KMS-11 (cell line): Measurements from ENCODE around the gene TREH.

Source experiments
- H2AFZ ChIP-seq: fragments of 200-600 bp; sonication (generic); 2 replicates; pipeline ENCODE4 v1.6.1; 2016; ENCODE audit warnings: antibody characterized with exemption, mixed run types, low read depth
- H3K27ac ChIP-seq: fragments of 200-600 bp; sonication (generic); 2 replicates; pipeline ENCODE4 v1.6.1; 2016; ENCODE audit warnings: mild to moderate bottlenecking, mixed run types
- H3K27me3 ChIP-seq: fragments of 200-600 bp; sonication (generic); 2 replicates; pipeline ENCODE4 v1.6.1; 2017; ENCODE audit warnings: mild to moderate bottlenecking, low read depth, mixed run types, moderate library complexity; ENCODE audit not compliant: insufficient read depth
- H3K36me3 ChIP-seq: fragments of 200-600 bp; sonication (generic); 2 replicates; pipeline ENCODE4 v1.6.1; 2017; ENCODE audit warnings: mild to moderate bottlenecking, mixed run types; ENCODE audit not compliant: insufficient read depth
- H3K4me1 ChIP-seq: fragments of 200-600 bp; sonication (generic); 2 replicates; pipeline ENCODE4 v1.6.1; 2016; ENCODE audit warnings: mild to moderate bottlenecking, low read depth, mixed run types; ENCODE audit not compliant: poor library complexity, severe bottlenecking
- H3K4me2 ChIP-seq: fragments of 200-600 bp; sonication (generic); 2 replicates; pipeline ENCODE4 v1.7.0; 2016; ENCODE audit warnings: mild to moderate bottlenecking, mixed run types
- H3K4me3 ChIP-seq: fragments of 200-600 bp; sonication (generic); IDR thresholded peaks from 2 replicates; pipeline ENCODE4 v1.6.1; 2017; ENCODE audit warnings: low read depth, low read length, mixed read lengths; ENCODE audit not compliant: insufficient read depth
- H3K79me2 ChIP-seq: fragments of 200-600 bp; sonication (generic); 2 replicates; pipeline ENCODE4 v1.6.1; 2016; ENCODE audit warnings: low read depth, mixed run types; ENCODE audit not compliant: insufficient read depth
- H3K9ac ChIP-seq: fragments of 200-600 bp; sonication (generic); 2 replicates; pipeline ENCODE4 v1.6.1; 2016; ENCODE audit warnings: mild to moderate bottlenecking, mixed run types
- H4K20me1 ChIP-seq: fragments of 200-600 bp; sonication (generic); 2 replicates; pipeline ENCODE4 v1.6.1; 2016; ENCODE audit warnings: mild to moderate bottlenecking, mixed run types; ENCODE audit not compliant: insufficient read depth
- TF ChIP-seq, protein P1 (sequence below): fragments of 200-600 bp; sonication (generic); conservative IDR thresholded peaks from 2 replicates; pipeline ENCODE4 v1.6.1; 2017; ENCODE audit warnings: low read depth, mild to moderate bottlenecking, antibody characterized with exemption, low read length, moderate library complexity, mixed read lengths

TREH gene

DNA sequence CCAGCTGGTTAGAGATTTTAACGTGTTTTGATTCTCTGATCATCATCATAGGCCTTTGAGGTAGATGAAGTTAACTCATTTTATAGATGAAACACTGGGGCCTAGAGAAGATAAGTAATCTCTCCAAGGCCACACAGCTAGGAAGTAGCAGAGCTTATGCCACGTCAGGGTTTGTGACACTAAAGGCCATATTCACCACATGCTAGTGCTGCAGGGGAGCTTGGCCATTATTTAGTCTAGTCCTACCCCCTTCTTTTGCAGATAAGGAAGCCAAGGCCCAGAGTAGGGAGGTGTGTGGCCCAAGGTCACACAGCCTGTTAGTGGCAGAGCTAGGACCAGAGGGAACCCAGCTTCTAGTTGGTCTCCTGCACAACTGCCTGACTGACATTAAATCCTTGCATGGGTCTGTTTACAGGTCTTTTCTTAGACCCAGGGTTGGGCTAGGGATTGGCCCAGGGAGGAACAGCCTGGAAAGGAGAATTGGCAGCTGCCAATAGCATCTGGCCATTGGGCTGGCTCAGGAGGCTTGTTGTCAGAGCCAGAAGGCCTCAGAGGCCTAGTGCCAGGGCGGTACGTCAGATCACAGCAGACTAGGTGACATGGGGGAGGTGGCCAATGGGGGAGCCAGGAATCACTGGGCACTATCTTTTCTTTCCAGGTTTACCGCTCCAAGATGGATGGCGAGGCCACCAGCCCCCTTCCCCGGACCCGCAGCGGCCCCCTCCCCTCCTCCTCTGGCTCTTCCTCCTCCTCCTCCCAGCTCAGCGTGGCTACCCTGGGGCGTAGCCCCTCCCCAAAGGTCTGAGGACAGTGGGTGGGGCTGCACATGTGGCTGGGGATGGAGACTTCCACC lies 36.1 kb downstream of the TREH start:
- no peak overlapping the region for H3K4me3 ChIP-seq
- H3K4me2 ChIP-seq = no peak overlapping the region
- no peak overlapping the region for H3K9ac ChIP-seq
- H3K79me2 ChIP-seq = no peaks in the 10 kb centered on the region
- no peak overlapping the region for H3K27ac ChIP-seq
- peaks cover 23% of the 10 kb centered on the region for H3K4me1 ChIP-seq
- no peaks in the 10 kb centered on the region for H3K36me3 ChIP-seq
- H3K27me3 ChIP-seq = no peaks in the 10 kb centered on the region
- TF ChIP-seq, protein P1, sequence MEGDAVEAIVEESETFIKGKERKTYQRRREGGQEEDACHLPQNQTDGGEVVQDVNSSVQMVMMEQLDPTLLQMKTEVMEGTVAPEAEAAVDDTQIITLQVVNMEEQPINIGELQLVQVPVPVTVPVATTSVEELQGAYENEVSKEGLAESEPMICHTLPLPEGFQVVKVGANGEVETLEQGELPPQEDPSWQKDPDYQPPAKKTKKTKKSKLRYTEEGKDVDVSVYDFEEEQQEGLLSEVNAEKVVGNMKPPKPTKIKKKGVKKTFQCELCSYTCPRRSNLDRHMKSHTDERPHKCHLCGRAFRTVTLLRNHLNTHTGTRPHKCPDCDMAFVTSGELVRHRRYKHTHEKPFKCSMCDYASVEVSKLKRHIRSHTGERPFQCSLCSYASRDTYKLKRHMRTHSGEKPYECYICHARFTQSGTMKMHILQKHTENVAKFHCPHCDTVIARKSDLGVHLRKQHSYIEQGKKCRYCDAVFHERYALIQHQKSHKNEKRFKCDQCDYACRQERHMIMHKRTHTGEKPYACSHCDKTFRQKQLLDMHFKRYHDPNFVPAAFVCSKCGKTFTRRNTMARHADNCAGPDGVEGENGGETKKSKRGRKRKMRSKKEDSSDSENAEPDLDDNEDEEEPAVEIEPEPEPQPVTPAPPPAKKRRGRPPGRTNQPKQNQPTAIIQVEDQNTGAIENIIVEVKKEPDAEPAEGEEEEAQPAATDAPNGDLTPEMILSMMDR = no peak
- H4K20me1 ChIP-seq = no peaks in the 10 kb centered on the region
- no peak overlapping the region for H2AFZ ChIP-seq

DNA sequence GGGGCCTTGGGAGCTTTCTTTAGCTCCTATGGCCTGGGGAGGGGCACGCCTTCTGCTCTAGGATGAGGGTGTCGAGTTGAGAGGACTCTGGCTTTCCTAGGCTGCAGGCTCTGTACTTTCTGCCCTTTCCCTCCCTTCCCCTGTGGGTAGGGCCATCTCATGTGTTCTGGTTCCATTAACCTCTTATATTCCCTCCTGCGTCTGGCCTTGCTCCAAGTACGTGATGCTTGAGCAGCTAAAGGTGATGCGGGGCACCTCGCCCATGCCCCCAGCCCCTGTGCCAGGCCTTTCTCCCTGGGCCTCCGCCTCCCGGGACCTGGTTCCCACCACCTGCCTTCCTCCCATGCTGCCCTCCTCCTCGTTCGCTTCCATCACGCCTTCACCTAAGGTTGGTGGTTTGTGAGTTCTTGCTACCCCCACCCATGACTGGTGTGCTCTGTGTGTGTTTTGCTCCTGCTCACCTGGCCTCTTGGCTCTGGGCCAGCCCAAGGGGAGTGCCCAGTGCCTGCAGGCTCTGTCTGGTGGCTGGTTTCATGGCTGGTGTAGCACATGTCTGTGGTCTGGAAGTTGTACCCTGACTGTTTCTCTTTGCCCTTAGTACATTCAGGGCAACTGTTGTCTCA lies 37.9 kb downstream of the TREH start:
- no peak overlapping the region; the same call in 1 of the 2 replicates for H3K27ac ChIP-seq
- TF ChIP-seq, protein P1 = no peak
- H4K20me1 ChIP-seq = no peaks in the 10 kb centered on the region
- no peak overlapping the region for H3K9ac ChIP-seq
- H3K4me3 ChIP-seq = no peak overlapping the region
- H3K79me2 ChIP-seq = no peaks in the 10 kb centered on the region
- H3K36me3 ChIP-seq = no peaks in the 10 kb centered on the region
- H2AFZ ChIP-seq = peak overlapping the region; percentile 47; the same call in 1 of the 2 replicates
- H3K4me1 ChIP-seq = peaks cover 23% of the 10 kb centered on the region
- peak overlapping the region; percentile 54 for H3K4me2 ChIP-seq
- no peaks in the 10 kb centered on the region for H3K27me3 ChIP-seq

DNA sequence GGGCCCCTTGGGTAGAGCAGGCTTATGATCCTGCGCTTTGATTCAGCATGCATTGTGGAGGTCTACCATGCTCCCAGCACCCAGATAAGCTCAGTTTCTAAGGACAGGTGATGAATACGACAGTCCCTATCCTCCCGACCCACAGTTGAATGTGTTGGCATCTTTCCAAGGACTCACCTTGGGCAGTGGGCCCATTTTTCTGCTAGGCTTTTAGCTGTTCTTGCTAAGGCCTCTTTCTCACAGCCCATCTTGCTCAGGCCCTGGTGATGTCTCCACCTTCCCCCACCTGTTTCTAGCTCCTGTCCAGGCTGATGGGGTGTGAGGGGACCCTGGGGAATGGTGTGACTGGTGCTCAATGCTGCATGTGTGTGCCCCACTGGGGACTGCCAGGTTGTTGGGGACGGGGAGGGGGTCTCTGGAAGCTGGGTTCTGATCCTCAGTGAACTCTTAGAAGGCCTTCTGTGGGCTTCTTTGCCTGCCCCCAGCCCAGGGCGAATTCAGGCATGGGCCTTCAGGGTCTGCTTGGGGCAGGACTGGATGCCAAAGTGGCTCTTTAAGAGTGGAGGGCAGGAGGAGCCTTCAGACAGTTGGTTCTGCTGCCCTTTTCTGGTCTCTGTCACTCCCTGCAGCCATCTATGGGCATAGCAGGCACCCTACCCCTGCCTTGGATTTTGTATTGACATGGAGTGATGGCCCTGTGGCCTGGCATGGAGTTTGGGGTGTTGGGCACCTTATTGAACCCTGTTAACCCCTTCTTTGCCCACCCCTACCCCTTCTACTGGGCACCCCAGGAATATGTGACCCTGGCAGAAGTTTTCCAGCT lies 38.9 kb downstream of the TREH start:
- no peaks in the 10 kb centered on the region for H3K79me2 ChIP-seq
- H3K9ac ChIP-seq = no peak overlapping the region
- no peak overlapping the region for H3K4me3 ChIP-seq
- H3K36me3 ChIP-seq = no peaks in the 10 kb centered on the region
- no peaks in the 10 kb centered on the region for H3K27me3 ChIP-seq
- no peaks in the 10 kb centered on the region for H4K20me1 ChIP-seq
- H3K4me1 ChIP-seq = peaks cover 23% of the 10 kb centered on the region
- no peak overlapping the region for H2AFZ ChIP-seq
- H3K4me2 ChIP-seq = no peak overlapping the region
- TF ChIP-seq, protein P1 = no peak
- H3K27ac ChIP-seq = no peak overlapping the region

DNA sequence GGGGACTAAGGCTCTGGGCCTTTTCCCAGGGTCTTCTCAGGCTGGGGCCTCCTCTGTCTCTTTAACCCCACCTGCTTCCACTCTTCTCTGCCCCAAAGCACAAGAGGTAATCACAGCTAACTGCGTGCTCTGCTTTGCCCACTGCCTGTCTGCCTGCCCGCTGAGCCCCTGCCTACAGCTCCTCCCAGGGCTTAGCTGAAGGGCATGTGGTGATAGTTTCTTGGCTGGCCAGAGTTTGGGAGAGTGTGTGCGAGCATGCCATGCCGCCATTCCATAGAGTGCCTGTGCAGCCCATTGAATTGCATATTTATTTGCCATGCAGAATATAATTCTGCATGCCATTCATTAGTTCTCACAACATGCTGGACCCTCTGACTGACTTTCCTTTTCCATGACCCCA lies 39.6 kb downstream of the TREH start:
- Histone ChIP-seq H3K4me3 (no peak overlapping the region), H3K27me3 (no peaks in the 10 kb centered on the region), H3K9ac (no peak overlapping the region), H3K79me2 (no peaks in the 10 kb centered on the region), H3K27ac (no peak overlapping the region), H4K20me1 (no peaks in the 10 kb centered on the region), H3K4me2 (no peak overlapping the region), H2AFZ (no peak overlapping the region), H3K4me1 (peaks cover 23% of the 10 kb centered on the region), H3K36me3 (no peaks in the 10 kb centered on the region)
- TF ChIP-seq, protein P1 = no peak
